GF-D8 (cell line): ENCODE data around the gene TUT4.

Experiments used
- DNase-seq: peaks from one replicate; lab custom pipeline; 2025; lab: John Stamatoyannopoulos, UW

The TUT4 gene

GRCh38 chr1:52404116-52404974, 148.5 kb downstream of the TUT4 start, which contains the start of the genes ORC1 and PRPF38A:
ORC1 (minus strand) TSS chr1:52404423; CDS start chr1:52402223, 2,200 bp downstream.
PRPF38A (plus strand) TSS chr1:52404602; CDS start chr1:52404750, 148 bp downstream.
- peak; percentile 92 for DNase-seq

- DNase-seq = peak; percentile 75
Observed at GRCh38 chr1:52403566-52404115, 149.3 kb downstream of the TUT4 start.

DNA sequence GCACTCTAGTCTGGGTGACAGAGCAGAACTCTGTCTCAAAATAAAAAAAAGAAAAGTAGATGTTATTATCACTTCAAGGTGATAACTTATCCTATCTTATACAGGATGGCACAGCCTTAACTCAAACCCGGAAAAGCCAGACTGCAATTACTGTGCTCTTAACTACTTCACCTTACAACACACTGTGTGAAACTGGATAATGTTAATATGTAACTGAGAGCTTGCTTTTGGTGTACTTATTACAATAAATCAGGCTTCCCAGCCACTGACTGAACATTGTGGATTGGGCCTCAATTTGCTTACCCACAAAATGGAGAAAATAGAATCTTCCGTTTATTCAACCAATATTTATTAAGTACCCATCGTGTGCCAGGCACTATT, 150.0 kb downstream of the TUT4 start:
- no peak for DNase-seq

DNA sequence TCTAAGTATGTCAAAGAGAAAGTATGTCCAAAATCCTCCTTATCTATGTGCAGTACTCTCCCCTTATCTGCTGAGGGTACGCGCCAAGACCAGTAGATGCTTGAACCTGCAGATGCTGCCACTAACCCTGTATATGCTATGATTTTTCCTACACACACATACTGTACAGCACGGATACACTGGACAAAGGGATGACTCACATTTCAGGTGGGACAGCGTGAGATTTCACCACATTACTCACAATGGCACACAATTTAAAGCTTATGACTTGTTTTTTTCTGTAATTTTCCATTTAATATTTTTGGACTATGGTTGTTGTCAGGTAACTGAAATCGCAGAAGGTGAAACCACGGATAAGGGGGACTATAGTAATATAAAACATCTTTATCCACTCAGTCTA, 152.8 kb downstream of the TUT4 start:
- DNase-seq = no peak

DNA sequence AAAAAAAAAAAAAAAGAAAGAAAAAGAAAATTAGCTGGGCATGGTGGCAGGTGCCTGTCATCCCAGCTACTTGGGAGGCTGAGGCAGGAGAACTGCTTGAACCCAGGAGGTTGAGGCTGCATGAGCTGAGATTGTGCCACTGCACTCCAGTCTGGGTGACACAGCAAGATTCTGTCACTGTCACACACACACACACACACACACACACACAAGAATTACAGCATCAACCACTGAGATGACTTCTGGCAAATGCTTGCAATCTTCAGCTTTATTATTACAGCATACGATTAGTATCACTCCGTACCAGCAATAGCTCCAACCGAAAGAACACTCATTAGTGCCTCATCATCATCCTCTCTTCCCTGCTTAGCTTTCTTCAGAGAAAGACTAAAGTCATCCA, 153.3 kb downstream of the TUT4 start:
- no peak for DNase-seq

- DNase-seq = no peak
Observed at GRCh38 chr1:52393174-52393573, 159.7 kb downstream of the TUT4 start.

GRCh38 chr1:52386458-52386857, 166.4 kb downstream of the TUT4 start:
- DNase-seq = no peak

DNA sequence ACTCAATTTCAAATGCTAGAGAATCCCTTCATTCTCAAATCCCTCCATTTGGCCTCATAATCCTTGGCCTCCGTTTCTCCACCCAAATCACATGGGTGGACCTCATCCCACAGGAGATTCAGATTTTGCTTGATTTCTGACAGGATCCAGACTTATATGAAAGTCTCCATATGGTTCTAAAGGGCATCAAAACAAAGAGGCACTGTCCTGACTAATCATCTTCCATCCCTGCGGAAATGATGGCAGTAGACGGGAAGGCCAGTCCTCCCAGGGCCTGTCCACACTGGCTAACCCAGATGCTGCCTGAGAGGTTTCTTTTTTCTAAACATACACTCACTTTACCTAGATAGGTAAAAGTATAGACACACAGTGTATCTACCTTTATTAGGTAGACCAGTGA, 167.5 kb downstream of the TUT4 start:
- no peak for DNase-seq
